B cell (primary cell): ENCODE data around the gene RERE. TPM values are rescaled to one million over a fixed set of nuclear protein-coding genes. Genes with fewer than 3 reads are reported as not detected.

Experiments used
- ATAC-seq: fragments of 200-7000 bp; cut with Tn5 transposase; one replicate; pipeline ENCODE4 v1.10.0; 2021; ENCODE audit warnings: low read depth, mild to moderate bottlenecking, moderate number of reproducible peaks, moderate library complexity
- CTCF ChIA-PET: fragments of 350-600 bp; sonication (Branson Sonifier 250); formaldehyde crosslinking; loops from one replicate; lab custom pipeline; 2021; ENCODE audit warnings: antibody characterized with exemption, inconsistent platforms; lab: Charles Lee
- POLR2A ChIA-PET: fragments of 350-600 bp; sonication (Branson Sonifier 250); formaldehyde crosslinking; loops from one replicate; lab custom pipeline; 2021; ENCODE audit warnings: antibody characterized with exemption; lab: Charles Lee
- DNase-seq: peaks from one replicate; pipeline ENCODE4 v3.0.0; 2013
- H2AFZ ChIP-seq: 2 replicates; pipeline ENCODE4 v1.6.1; 2012; ENCODE audit warnings: mild to moderate bottlenecking, low read depth, low read length; ENCODE audit not compliant: insufficient read depth, poor library complexity, severe bottlenecking
- H3K27ac ChIP-seq, 2 donors: 1 replicate in 1 of 2; 2 replicates in 1 of 2; pipeline ENCODE4 v1.5.1; 2012 to 2013; ENCODE audit warnings: low read length in 2 of 2, mild to moderate bottlenecking in 2 of 2, moderate library complexity in 1 of 2
- H3K27me3 ChIP-seq, 4 experiments: fragments of 200-600 bp in 1 of 4; sonication (generic) in 1 of 4; replicated peaks in 1 of 4; 1 replicate in 2 of 4; 2 replicates in 2 of 4; pipeline versions ENCODE4 v1.6.1 to v1.7.0; 2013 to 2016; ENCODE audit warnings: low read length in 3 of 4, mild to moderate bottlenecking in 2 of 4, mixed read lengths in 1 of 4, moderate library complexity in 1 of 4; ENCODE audit not compliant: insufficient read depth in 4 of 4, control insufficient read depth in 3 of 4; ENCODE audit errors: control extremely low read depth in 1 of 4
- H3K36me3 ChIP-seq, 2 experiments: replicated peaks in 1 of 2; 1 replicate in 1 of 2; 2 replicates in 1 of 2; pipeline versions ENCODE4 v1.6.1 to v1.7.1; 2013; ENCODE audit warnings: low read length in 1 of 2; ENCODE audit not compliant: insufficient read depth in 2 of 2, control insufficient read depth in 1 of 2; ENCODE audit errors: control extremely low read depth in 1 of 2, extremely low read depth in 1 of 2
- H3K4me1 ChIP-seq, 2 donors: fragments of 200-600 bp in 1 of 2; sonication (generic) in 1 of 2; 1 replicate in 1 of 2; 2 replicates in 1 of 2; pipeline versions ENCODE4 v1.5.1 to v1.6.1; 2013 to 2017; ENCODE audit warnings: low read length in 2 of 2; ENCODE audit not compliant: control insufficient read depth in 2 of 2, insufficient read depth in 2 of 2
- H3K4me2 ChIP-seq: replicated peaks from 2 replicates; pipeline ENCODE3; 2012; ENCODE audit warnings: mild to moderate bottlenecking, low read depth, low read length; ENCODE audit not compliant: poor library complexity, severe bottlenecking
- H3K4me3 ChIP-seq, 5 experiments: fragments of 200-600 bp in 1 of 5; sonication (generic) in 1 of 5; 1 replicate in 3 of 5; 2 replicates in 2 of 5; pipeline versions ENCODE4 v1.5.1 to v1.7.0; 2011 to 2016; ENCODE audit warnings: low read length in 4 of 5, mild to moderate bottlenecking in 4 of 5, low read depth in 2 of 5, control low read depth in 1 of 5, moderate library complexity in 1 of 5; ENCODE audit not compliant: insufficient read depth in 1 of 5; ENCODE audit errors: control extremely low read depth in 1 of 5, extremely low read depth in 1 of 5
- H3K79me2 ChIP-seq: fragments of 200-600 bp; sonication (generic); one replicate; pipeline ENCODE4 v1.6.0; 2016; ENCODE audit warnings: low read length; ENCODE audit not compliant: control insufficient read depth, insufficient read depth
- H3K9ac ChIP-seq: fragments of 200-600 bp; sonication (generic); 2 replicates; pipeline ENCODE4 v1.6.1; 2017; ENCODE audit warnings: mild to moderate bottlenecking, low read length, moderate library complexity
- H3K9me3 ChIP-seq, 3 donors: one replicate each; pipeline versions ENCODE4 v1.6.1 to v1.7.1; 2013; ENCODE audit warnings: low read length in 2 of 3; ENCODE audit not compliant: control insufficient read depth in 2 of 3, insufficient read depth in 1 of 3; ENCODE audit errors: control extremely low read depth in 1 of 3
- H4K20me1 ChIP-seq: 2 replicates; pipeline ENCODE4 v1.6.0; 2012; ENCODE audit warnings: mild to moderate bottlenecking, low read length; ENCODE audit not compliant: insufficient read depth, control insufficient read depth, poor library complexity, severe bottlenecking
- H3K27ac Mint-ChIP-seq: one replicate; pipeline ENCODE4 v1.8.0; 2021; ENCODE audit warnings: mixed read lengths
- H3K27me3 Mint-ChIP-seq: one replicate; pipeline ENCODE4 v1.8.0; 2021; ENCODE audit warnings: mixed read lengths
- H3K4me1 Mint-ChIP-seq: one replicate; pipeline ENCODE4 v1.8.0; 2021; ENCODE audit warnings: mixed read lengths
- H3K4me3 Mint-ChIP-seq: one replicate; pipeline ENCODE4 v1.8.0; 2021; ENCODE audit warnings: mixed read lengths
- H3K9me3 Mint-ChIP-seq: one replicate; pipeline ENCODE4 v1.8.0; 2022; ENCODE audit warnings: mixed read lengths; ENCODE audit not compliant: insufficient read depth
- EZH2 ChIP-seq: IDR thresholded peaks from 2 replicates; pipeline ENCODE4 v1.6.1; 2012; ENCODE audit warnings: borderline replicate concordance, low read depth, mild to moderate bottlenecking, moderate library complexity, low read length; ENCODE audit not compliant: insufficient read depth, poor library complexity, severe bottlenecking
- WGBS: methylation state at CpG from one replicate; pipeline ENCODE4 v1.1.5; 2013; ENCODE audit warnings: missing lambda C conversion rate; ENCODE audit not compliant: insufficient coverage; 5-methylcytosine and 5-hydroxymethylcytosine counted together
- intact Hi-C: fragments of 100-400 bp; cut with micrococcal nuclease; formaldehyde crosslinking; loops from one replicate; pipeline ENCODE4 v1.10.0; 2022
- polyA plus RNA-seq: library from polyadenylated mRNA; depleted of rRNA; stranded (reverse); fragments of >200 nt; gene quantifications from 2 replicates; pipeline ENCODE4 v1.2.3, GENCODE V29; 2012
- total RNA-seq, 2 donors: library from RNA; stranded (reverse); fragments of 120-200 nt in 1 of 2; gene quantifications; 1 replicate in 1 of 2; 2 replicates in 1 of 2; pipeline versions ENCODE4 v1.2.3 to v1.2.4, GENCODE V29; 2013 to 2022
- TF ChIP-seq, protein P1 (sequence below): fragments of 200-600 bp; IDR thresholded peaks from one replicate; pipeline ENCODE4 v1.8.0; 2022; ENCODE audit warnings: antibody characterized with exemption, mild to moderate bottlenecking

The RERE gene
- total and polyA plus RNA-seq, 2 donors (not counting 1 experiment from before 2014, with no cell fraction given) = 27.3 to 132 TPM

GRCh38 chr1:8394456-8395321, 422.8 kb downstream of the RERE start:
- H4K20me1 ChIP-seq = peaks cover 64% of the 10 kb centered on the region
- H2AFZ ChIP-seq = peak overlapping the region; percentile 3
- Mint-ChIP-seq H3K27me3 (no peaks in the 10 kb centered on the region), H3K27ac (peak overlapping the region; percentile 85), H3K4me3 (peak overlapping the region; percentile 91), H3K9me3 (no peaks in the 10 kb centered on the region), H3K4me1 (peaks cover 80% of the 10 kb centered on the region)
- TF ChIP-seq EZH2 = no peak
- TF ChIP-seq, protein P1, sequence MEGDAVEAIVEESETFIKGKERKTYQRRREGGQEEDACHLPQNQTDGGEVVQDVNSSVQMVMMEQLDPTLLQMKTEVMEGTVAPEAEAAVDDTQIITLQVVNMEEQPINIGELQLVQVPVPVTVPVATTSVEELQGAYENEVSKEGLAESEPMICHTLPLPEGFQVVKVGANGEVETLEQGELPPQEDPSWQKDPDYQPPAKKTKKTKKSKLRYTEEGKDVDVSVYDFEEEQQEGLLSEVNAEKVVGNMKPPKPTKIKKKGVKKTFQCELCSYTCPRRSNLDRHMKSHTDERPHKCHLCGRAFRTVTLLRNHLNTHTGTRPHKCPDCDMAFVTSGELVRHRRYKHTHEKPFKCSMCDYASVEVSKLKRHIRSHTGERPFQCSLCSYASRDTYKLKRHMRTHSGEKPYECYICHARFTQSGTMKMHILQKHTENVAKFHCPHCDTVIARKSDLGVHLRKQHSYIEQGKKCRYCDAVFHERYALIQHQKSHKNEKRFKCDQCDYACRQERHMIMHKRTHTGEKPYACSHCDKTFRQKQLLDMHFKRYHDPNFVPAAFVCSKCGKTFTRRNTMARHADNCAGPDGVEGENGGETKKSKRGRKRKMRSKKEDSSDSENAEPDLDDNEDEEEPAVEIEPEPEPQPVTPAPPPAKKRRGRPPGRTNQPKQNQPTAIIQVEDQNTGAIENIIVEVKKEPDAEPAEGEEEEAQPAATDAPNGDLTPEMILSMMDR = no peak
- H3K4me1 ChIP-seq = peaks cover 56 to 74% of the 10 kb centered on the region in 2 donors
- ATAC-seq (no peak), DNase-seq (no peak)
- peak overlapping the region in 2 of 5 experiments; percentile 3 to 56 for H3K4me3 ChIP-seq
- peak overlapping the region; percentile 68 for H3K4me2 ChIP-seq
- WGBS = no CpG with 5 or more reads among the region's 10 CpGs
- POLR2A ChIA-PET = no interaction called here
- intact Hi-C loops = loop anchor here (5.0 to 10.0 kb wide), 3 partner anchors 103 to 420 kb away; partner anchors contain the start of gene RERE
- H3K9ac ChIP-seq = peak overlapping the region; percentile 43
- CTCF ChIA-PET = interaction anchor here (0.7 to 1.3 kb wide), 6 partner anchors 12 to 167 kb away, joined by 3 to 6 read pairs (median 4); no protein-coding TSS in a partner anchor
- H3K27me3 ChIP-seq = no peaks in the 10 kb centered on the region
- H3K79me2 ChIP-seq = peaks cover 89% of the 10 kb centered on the region
- peak overlapping the region; percentile 56 to 79 for H3K27ac ChIP-seq
- H3K36me3 ChIP-seq = peaks cover 8 to 22% of the 10 kb centered on the region in 2 experiments
- no peaks in the 10 kb centered on the region for H3K9me3 ChIP-seq

GRCh38 chr1:8392522-8392921, 424.9 kb downstream of the RERE start:
- ATAC-seq = no peak
- Histone ChIP-seq H2AFZ (no peak overlapping the region), H3K36me3 (peaks cover 8 to 30% of the 10 kb centered on the region in 2 experiments), H4K20me1 (peaks cover 59% of the 10 kb centered on the region), H3K27ac (no peak overlapping the region), H3K4me2 (no peak overlapping the region), H3K4me3 (no peak overlapping the region), H3K27me3 (no peaks in the 10 kb centered on the region), H3K9ac (no peak overlapping the region), H3K4me1 (peaks cover 42 to 65% of the 10 kb centered on the region in 2 donors), H3K9me3 (no peaks in the 10 kb centered on the region), H3K79me2 (peaks cover 89% of the 10 kb centered on the region)
- H3K27me3 Mint-ChIP-seq = no peaks in the 10 kb centered on the region
- no peak overlapping the region for H3K4me3 Mint-ChIP-seq
- TF ChIP-seq, protein P1 = no peak
- TF ChIP-seq EZH2 = no peak
- 97% methylated on average over 7 of the region's 7 CpGs for WGBS
- peaks cover 74% of the 10 kb centered on the region for H3K4me1 Mint-ChIP-seq
- peak overlapping the region; percentile 23 for H3K27ac Mint-ChIP-seq
- H3K9me3 Mint-ChIP-seq = no peaks in the 10 kb centered on the region
- ChIA-PET POLR2A (interaction anchor here (1.0 kb wide), 1 partner anchor 33 kb away, joined by 6 read pairs; no protein-coding TSS in a partner anchor), CTCF (no interaction called here)
- DNase-seq = no peak
- intact Hi-C loops = loop anchor here (10.0 kb wide), 1 partner anchor 422 kb away; the partner anchor contains the start of gene RERE
